Gastrocnemius medialis (tissue), 4 donors: ENCODE results near the gene CROCC.

Experiments
- POLR2A ChIP-seq, 2 donors: fragments of 450-650 bp; IDR thresholded peaks; one replicate each; pipeline ENCODE4 v1.6.1; 2017; ENCODE audit warnings: antibody characterized with exemption in 2 of 2, mild to moderate bottlenecking in 2 of 2, moderate library complexity in 2 of 2
- TF ChIP-seq, protein P1 (sequence below), 5 experiments: fragments of 450-650 bp in 3 of 5; fragments of 200-600 bp in 2 of 5; sonication (generic) in 2 of 5; IDR thresholded peaks in 4 of 5; conservative IDR thresholded peaks in 1 of 5; 1 replicate in 4 of 5; 2 replicates in 1 of 5; pipeline ENCODE4 v1.5.1; 2016 to 2019; ENCODE audit warnings: antibody characterized with exemption in 5 of 5, mild to moderate bottlenecking in 3 of 5, moderate library complexity in 3 of 5

DNA sequence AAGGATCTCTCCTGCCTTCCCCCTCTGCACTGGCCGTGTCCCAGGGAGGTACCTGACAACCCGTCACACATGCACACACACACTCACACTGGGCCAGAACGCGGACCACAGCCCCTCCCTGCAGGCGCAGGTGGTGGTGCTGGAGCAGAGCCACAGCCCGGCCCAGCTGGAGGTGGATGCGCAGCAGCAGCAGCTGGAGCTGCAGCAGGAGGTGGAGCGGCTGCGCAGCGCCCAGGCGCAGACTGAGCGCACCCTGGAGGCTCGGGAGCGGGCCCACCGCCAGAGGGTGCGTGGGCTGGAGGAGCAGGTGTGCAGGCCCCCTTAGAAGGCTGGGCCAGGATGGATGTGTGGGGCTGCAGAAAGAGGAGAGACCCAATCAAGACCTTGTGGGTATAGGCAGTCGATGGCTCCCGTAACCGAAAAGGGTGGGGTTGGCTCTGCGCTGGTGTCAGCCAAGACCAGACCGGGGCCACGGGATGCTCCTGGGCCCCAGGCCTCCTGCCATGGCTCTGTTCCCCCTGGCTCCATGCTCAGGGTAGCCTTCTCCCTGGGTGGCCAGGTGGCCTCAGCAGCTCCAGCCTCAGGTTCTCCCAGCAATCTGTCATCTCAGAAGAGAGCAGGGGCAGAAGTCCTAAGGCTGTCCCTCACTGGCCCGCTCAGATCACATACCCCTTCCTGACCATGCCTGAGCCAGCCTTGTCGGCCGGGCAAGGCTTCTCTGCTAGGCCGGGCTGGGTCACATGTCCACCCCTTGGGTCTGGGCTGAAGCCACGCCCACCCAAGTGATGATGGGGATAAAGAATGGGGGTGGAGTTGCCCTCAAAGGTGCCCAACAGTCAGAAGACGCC lies 49.8 kb downstream of the CROCC start:
- TF ChIP-seq, protein P1, sequence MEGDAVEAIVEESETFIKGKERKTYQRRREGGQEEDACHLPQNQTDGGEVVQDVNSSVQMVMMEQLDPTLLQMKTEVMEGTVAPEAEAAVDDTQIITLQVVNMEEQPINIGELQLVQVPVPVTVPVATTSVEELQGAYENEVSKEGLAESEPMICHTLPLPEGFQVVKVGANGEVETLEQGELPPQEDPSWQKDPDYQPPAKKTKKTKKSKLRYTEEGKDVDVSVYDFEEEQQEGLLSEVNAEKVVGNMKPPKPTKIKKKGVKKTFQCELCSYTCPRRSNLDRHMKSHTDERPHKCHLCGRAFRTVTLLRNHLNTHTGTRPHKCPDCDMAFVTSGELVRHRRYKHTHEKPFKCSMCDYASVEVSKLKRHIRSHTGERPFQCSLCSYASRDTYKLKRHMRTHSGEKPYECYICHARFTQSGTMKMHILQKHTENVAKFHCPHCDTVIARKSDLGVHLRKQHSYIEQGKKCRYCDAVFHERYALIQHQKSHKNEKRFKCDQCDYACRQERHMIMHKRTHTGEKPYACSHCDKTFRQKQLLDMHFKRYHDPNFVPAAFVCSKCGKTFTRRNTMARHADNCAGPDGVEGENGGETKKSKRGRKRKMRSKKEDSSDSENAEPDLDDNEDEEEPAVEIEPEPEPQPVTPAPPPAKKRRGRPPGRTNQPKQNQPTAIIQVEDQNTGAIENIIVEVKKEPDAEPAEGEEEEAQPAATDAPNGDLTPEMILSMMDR (IDR thresholded peaks at IDR 0.05 in 4 of 5, conservative IDR thresholded peaks at IDR 0.05 in 1 of 5) = no peak
- no peak for TF ChIP-seq POLR2A (IDR thresholded peaks at IDR 0.05)
